Suprapubic skin (tissue), 4 donors: ENCODE data around the gene PLEKHS1.

Experiments used
- EP300 ChIP-seq: sonication (generic); formaldehyde crosslinking; IDR thresholded peaks from one replicate; pipeline ENCODE4 v1.6.1; 2017; ENCODE audit warnings: antibody characterized with exemption
- POLR2A ChIP-seq, 2 donors: fragments of 450-650 bp; IDR thresholded peaks; one replicate each; pipeline ENCODE4 v1.6.1; 2017; ENCODE audit warnings: antibody characterized with exemption in 2 of 2, mild to moderate bottlenecking in 2 of 2, moderate library complexity in 2 of 2
- POLR2AphosphoS5 ChIP-seq, 3 donors: sonication (generic); formaldehyde crosslinking; IDR thresholded peaks; one replicate each; pipeline ENCODE4 v1.6.1; 2017; ENCODE audit warnings: antibody characterized with exemption in 3 of 3

GRCh38 chr10:113720386-113720785, 31.1 kb upstream of the PLEKHS1 start:
- TF ChIP-seq POLR2AphosphoS5 (IDR thresholded peaks at IDR 0.05) (no peak), POLR2A (IDR thresholded peaks at IDR 0.05) (no peak), EP300 (no peak)
